ENCODE results near the gene GADD45GIP1. TPM values are rescaled to one million over a fixed set of nuclear protein-coding genes. Genes with fewer than 3 reads are reported as not detected.

Gene GADD45GIP1
- total and polyA plus RNA-seq, 10 of the 15 experiments (the other 5 are each of a cell fraction or from before 2014, with no cell fraction given), result 5.1 to 136 (median 30.1) TPM

- TF ChIP-seq CUX1 (IDR thresholded peaks at IDR 0.05; ENCODE audit: insufficient replicate concordance, low read depth, low read length), result no peak
- TF ChIP-seq POLR2AphosphoS2 (IDR thresholded peaks at IDR 0.05; ENCODE audit: low read depth, low read length), result no peak
- TF ChIP-seq IKZF2 (IDR thresholded peaks at IDR 0.05), result 0 out of 4 replicates have a peak, but pooled peaks of 1 of the 2 experiments have one; percentile 19
- TF ChIP-seq SMARCA5 (IDR thresholded peaks at IDR 0.05), result 0 out of 2 replicates have a peak, but pooled peaks have one; percentile 5
- no peak for TF ChIP-seq ZNF384 (IDR thresholded peaks at IDR 0.05; ENCODE audit: borderline replicate concordance, low read depth, low read length)
- no peak for TF ChIP-seq ZNF622 (IDR thresholded peaks at IDR 0.05)
- TF ChIP-seq EZH2 (IDR thresholded peaks at IDR 0.05; ENCODE audit: borderline replicate concordance, control insufficient read depth, low read depth, low read length), result no peak
- TF ChIP-seq NR2F1 (conservative IDR thresholded peaks at IDR 0.05), result no peak
- no peak for TF ChIP-seq ZZZ3 (IDR thresholded peaks at IDR 0.05; ENCODE audit: control insufficient read depth, insufficient read length, low read depth)
- no peak for TF ChIP-seq BMI1 (IDR thresholded peaks at IDR 0.05; ENCODE audit: borderline replicate concordance)
- no peak for TF ChIP-seq TARDBP (IDR thresholded peaks at IDR 0.05; ENCODE audit: borderline replicate concordance)
- no peak for TF ChIP-seq ZNF24 (IDR thresholded peaks at IDR 0.05)
- TF ChIP-seq RCOR1 (conservative IDR thresholded peaks at IDR 0.05; ENCODE audit: low read depth, low read length), result no peak
- peak; percentile 75 for TF ChIP-seq POLR2A (IDR thresholded peaks at IDR 0.05; ENCODE audit: low read depth, low read length)
- TF ChIP-seq ZBTB11 (CRISPR knock-in tag; IDR thresholded peaks at IDR 0.05), result no peak
- TF ChIP-seq JUNB (IDR thresholded peaks at IDR 0.05), result no peak
- TF ChIP-seq NFYB (IDR thresholded peaks at IDR 0.05; ENCODE audit: insufficient read depth, low read depth, low read length), result no peak
- TF ChIP-seq HSF1 (IDR thresholded peaks at IDR 0.05; ENCODE audit: low read depth, low read length), result no peak
- TF ChIP-seq FOS (IDR thresholded peaks at IDR 0.05; ENCODE audit: borderline replicate concordance, extremely low read depth, insufficient read length), result no peak
- TF ChIP-seq CBX5 (IDR thresholded peaks at IDR 0.05; ENCODE audit: low read depth), result no peak
- peak; percentile 82 for TF ChIP-seq MEF2B (IDR thresholded peaks at IDR 0.05; ENCODE audit: partially characterized antibody, poor library complexity, severe bottlenecking)
These were observed 18.0 kb downstream of the GADD45GIP1 start (continued) for GRCh38 chr19:12938779-12939601.
